ENCODE measurements around the gene SLC35F2. TPM values are rescaled to one million over a fixed set of nuclear protein-coding genes. Genes with fewer than 3 reads are reported as not detected.
A peak's percentile ranks its signal among the peaks of the same experiment; 100 is the strongest.

SLC35F2 gene
- total and polyA plus RNA-seq, 2 of the 13 experiments (the other 11 are each of a cell fraction or from before 2014, with no cell fraction given): 5.8 to 20.3 TPM

DNA sequence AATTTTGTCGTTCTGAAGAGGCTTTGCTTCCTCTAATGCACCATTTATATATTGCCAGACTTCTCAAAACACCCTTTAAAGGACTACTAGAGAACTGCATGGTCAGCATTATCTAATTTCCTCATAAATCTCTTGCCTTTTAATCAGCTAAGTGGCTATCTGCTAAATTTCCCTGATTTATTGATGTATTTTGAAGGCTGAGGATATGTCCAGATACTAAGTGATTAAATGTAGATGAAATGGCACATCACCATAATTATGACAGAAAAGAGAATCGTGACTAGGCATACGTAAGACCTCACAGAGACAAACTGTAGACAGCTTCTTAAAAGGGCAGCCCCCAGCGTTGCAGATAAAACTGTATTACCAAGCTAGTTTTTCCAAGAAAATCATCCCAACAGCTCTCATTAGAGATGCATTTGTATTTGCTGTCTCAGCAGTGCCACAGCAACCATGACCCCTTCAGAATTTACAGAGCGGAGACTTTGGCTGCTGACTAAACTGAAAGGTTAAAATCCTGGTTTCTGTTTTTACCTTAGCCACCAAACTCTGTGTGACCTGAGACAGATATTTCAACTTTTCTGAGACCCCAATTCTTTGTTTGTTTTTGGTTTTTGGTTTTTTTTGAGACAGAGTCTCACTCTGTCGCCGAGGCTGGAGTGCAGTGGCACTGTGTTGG, 79.6 kb downstream of the SLC35F2 start:
- ChIA-PET CTCF (ENCODE audit: low intra/inter-chr PET ratio, low total read pairs) (no interaction called here), POLR2A (no interaction called here)
- Histone ChIP-seq H3K27ac (ENCODE audit: extremely low read length, insufficient read depth, low read length) (no peak overlapping the region), H3K4me2 (ENCODE audit: low read depth, low read length) (no peak overlapping the region), H3K4me1 (ENCODE audit: insufficient read depth, low read length) (no peaks in the 10 kb centered on the region), H2AFZ (ENCODE audit: low read length) (no peak overlapping the region), H3K36me3 (replicated peaks in 1 of 2; ENCODE audit: control insufficient read depth in 1 of 2, insufficient read depth in 2 of 2, low read length in 2 of 2) (no peaks in the 10 kb centered on the region), H3K4me3 (replicated peaks in 1 of 3; ENCODE audit: insufficient read depth in 1 of 3, low read depth in 2 of 3, low read length in 3 of 3) (no peak overlapping the region), H3K9ac (ENCODE audit: insufficient read depth, low read depth, low read length) (no peak overlapping the region), H4K20me1 (ENCODE audit: insufficient read depth, low read length) (no peaks in the 10 kb centered on the region), H3K79me2 (ENCODE audit: insufficient read depth, low read length) (no peaks in the 10 kb centered on the region), H3K9me3 (ENCODE audit: low read length) (no peaks in the 10 kb centered on the region), H3K27me3 (ENCODE audit: control insufficient read depth in 1 of 2, insufficient read depth in 2 of 2, low read length in 2 of 2) (no peaks in the 10 kb centered on the region; a peak in 1 of 5 replicates)
- TF ChIP-seq FOXC1 (CRISPR knock-in tag; IDR thresholded peaks at IDR 0.05; ENCODE audit: borderline replicate concordance) (no peak), MAFF (IDR thresholded peaks at IDR 0.05; ENCODE audit: low read depth, low read length) (peak; percentile 95), MAFK (conservative IDR thresholded peaks at IDR 0.05 in 1 of 2, IDR thresholded peaks at IDR 0.05 in 1 of 2; ENCODE audit: low read length in 2 of 2) (peak; percentile 90 to 97), ZSCAN12 (CRISPR knock-in tag; IDR thresholded peaks at IDR 0.05) (no peak)
- TF ChIP-seq, protein P1, sequence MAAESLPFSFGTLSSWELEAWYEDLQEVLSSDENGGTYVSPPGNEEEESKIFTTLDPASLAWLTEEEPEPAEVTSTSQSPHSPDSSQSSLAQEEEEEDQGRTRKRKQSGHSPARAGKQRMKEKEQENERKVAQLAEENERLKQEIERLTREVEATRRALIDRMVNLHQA (CRISPR knock-in tag; IDR thresholded peaks at IDR 0.05): no peak
- BruUV-seq (replicated peaks): no TSS peak
- DNase-seq (ENCODE audit: low spot score) (no peak), FAIRE-seq (no peak), ATAC-seq (no peak)
- intact Hi-C loops (cut with micrococcal nuclease; ENCODE audit: unreplicated experiment) (no loop called here), in situ Hi-C loops (cut with HindIII; ENCODE audit: extremely low pct_ligation_motif_present, low pct_unique_long_range_greater_than_20kb) (no loop called here)
- WGBS (ENCODE audit: low lambda C conversion rate): 20% methylated on average over 7 of the region's 7 CpGs

DNA sequence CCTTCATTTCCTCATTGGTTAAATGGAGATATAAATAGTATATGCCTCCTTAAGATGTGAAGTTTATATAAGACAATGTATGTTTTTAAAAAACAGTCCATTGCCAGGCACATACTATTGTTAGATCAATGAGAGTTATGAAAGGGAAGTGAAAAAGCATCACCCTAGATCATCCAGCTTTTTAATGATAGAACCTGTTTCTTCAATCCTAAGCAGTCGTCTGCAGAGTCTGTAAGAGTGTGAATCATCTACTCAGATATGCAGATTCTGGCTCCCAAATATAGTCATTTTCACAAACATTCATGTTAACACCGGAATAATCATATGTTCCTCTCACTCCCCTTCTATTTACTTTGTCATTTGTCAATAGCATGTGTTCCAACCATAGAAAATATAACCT, 81.5 kb downstream of the SLC35F2 start:
- ATAC-seq: no peak
- no peaks in the 10 kb centered on the region for H3K36me3 ChIP-seq (replicated peaks in 1 of 2; ENCODE audit: control insufficient read depth in 1 of 2, insufficient read depth in 2 of 2, low read length in 2 of 2)
- DNase-seq (ENCODE audit: low spot score): no peak
- ChIA-PET POLR2A (no interaction called here), CTCF (ENCODE audit: low intra/inter-chr PET ratio, low total read pairs) (no interaction called here)
- H3K4me2 ChIP-seq (ENCODE audit: low read depth, low read length): no peak overlapping the region
- no peaks in the 10 kb centered on the region for H3K79me2 ChIP-seq (ENCODE audit: insufficient read depth, low read length)
- H3K9me3 ChIP-seq (ENCODE audit: low read length): no peaks in the 10 kb centered on the region
- no peaks in the 10 kb centered on the region for H4K20me1 ChIP-seq (ENCODE audit: insufficient read depth, low read length)
- H3K27ac ChIP-seq (ENCODE audit: extremely low read length, insufficient read depth, low read length): no peak overlapping the region
- no peaks in the 10 kb centered on the region for H3K27me3 ChIP-seq (ENCODE audit: control insufficient read depth in 1 of 2, insufficient read depth in 2 of 2, low read length in 2 of 2)
- no peak for FAIRE-seq
- in situ Hi-C loops (cut with HindIII; ENCODE audit: extremely low pct_ligation_motif_present, low pct_unique_long_range_greater_than_20kb) (no loop called here), intact Hi-C loops (cut with micrococcal nuclease; ENCODE audit: unreplicated experiment) (no loop called here)
- H3K9ac ChIP-seq (ENCODE audit: insufficient read depth, low read depth, low read length): no peak overlapping the region
- WGBS (ENCODE audit: low lambda C conversion rate): 6% methylated on average over 2 of the region's 2 CpGs
- H3K4me3 ChIP-seq (replicated peaks in 1 of 3; ENCODE audit: insufficient read depth in 1 of 3, low read depth in 2 of 3, low read length in 3 of 3): no peak overlapping the region
- BruUV-seq (replicated peaks): no TSS peak
- H2AFZ ChIP-seq (ENCODE audit: low read length): no peak overlapping the region
- no peaks in the 10 kb centered on the region for H3K4me1 ChIP-seq (ENCODE audit: insufficient read depth, low read length)
- TF ChIP-seq, protein P2, sequence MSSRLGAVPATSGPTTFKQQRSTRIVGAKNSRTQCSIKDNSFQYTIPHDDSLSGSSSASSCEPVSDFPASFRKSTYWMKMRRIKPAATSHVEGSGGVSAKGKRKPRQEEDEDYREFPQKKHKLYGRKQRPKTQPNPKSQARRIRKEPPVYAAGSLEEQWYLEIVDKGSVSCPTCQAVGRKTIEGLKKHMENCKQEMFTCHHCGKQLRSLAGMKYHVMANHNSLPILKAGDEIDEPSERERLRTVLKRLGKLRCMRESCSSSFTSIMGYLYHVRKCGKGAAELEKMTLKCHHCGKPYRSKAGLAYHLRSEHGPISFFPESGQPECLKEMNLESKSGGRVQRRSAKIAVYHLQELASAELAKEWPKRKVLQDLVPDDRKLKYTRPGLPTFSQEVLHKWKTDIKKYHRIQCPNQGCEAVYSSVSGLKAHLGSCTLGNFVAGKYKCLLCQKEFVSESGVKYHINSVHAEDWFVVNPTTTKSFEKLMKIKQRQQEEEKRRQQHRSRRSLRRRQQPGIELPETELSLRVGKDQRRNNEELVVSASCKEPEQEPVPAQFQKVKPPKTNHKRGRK (CRISPR knock-in tag; IDR thresholded peaks at IDR 0.05): no peak
- TF ChIP-seq ZNF83 (CRISPR knock-in tag; IDR thresholded peaks at IDR 0.05; ENCODE audit: borderline replicate concordance) (no peak), ZNF556 (CRISPR knock-in tag; IDR thresholded peaks at IDR 0.05; ENCODE audit: borderline replicate concordance) (no peak), ZNF788 (CRISPR knock-in tag; IDR thresholded peaks at IDR 0.05; ENCODE audit: borderline replicate concordance) (no peak), ZNF468 (CRISPR knock-in tag; IDR thresholded peaks at IDR 0.05) (no peak)
- TF ChIP-seq, protein P3, sequence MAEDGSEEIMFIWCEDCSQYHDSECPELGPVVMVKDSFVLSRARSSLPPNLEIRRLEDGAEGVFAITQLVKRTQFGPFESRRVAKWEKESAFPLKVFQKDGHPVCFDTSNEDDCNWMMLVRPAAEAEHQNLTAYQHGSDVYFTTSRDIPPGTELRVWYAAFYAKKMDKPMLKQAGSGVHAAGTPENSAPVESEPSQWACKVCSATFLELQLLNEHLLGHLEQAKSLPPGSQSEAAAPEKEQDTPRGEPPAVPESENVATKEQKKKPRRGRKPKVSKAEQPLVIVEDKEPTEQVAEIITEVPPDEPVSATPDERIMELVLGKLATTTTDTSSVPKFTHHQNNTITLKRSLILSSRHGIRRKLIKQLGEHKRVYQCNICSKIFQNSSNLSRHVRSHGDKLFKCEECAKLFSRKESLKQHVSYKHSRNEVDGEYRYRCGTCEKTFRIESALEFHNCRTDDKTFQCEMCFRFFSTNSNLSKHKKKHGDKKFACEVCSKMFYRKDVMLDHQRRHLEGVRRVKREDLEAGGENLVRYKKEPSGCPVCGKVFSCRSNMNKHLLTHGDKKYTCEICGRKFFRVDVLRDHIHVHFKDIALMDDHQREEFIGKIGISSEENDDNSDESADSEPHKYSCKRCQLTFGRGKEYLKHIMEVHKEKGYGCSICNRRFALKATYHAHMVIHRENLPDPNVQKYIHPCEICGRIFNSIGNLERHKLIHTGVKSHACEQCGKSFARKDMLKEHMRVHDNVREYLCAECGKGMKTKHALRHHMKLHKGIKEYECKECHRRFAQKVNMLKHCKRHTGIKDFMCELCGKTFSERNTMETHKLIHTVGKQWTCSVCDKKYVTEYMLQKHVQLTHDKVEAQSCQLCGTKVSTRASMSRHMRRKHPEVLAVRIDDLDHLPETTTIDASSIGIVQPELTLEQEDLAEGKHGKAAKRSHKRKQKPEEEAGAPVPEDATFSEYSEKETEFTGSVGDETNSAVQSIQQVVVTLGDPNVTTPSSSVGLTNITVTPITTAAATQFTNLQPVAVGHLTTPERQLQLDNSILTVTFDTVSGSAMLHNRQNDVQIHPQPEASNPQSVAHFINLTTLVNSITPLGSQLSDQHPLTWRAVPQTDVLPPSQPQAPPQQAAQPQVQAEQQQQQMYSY (CRISPR knock-in tag; IDR thresholded peaks at IDR 0.05): no peak

All from HepG2 (cell line).